Measurements from ENCODE around the gene TEDC2.
A peak's percentile ranks its signal among the peaks of the same experiment; 100 is the strongest.

- TF ChIP-seq POLR2AphosphoS5 (IDR thresholded peaks at IDR 0.05) (peak; percentile 8 to 15), CTCF (IDR thresholded peaks at IDR 0.05) (no peak), POLR2A (IDR thresholded peaks at IDR 0.05; ENCODE audit: low read depth) (no peak)
These were observed 37.3 kb downstream of the TEDC2 start for GRCh38 chr16:2497116-2497630.

All from esophagus muscularis mucosa (tissue), 3 donors.